HepG2 (cell line): ENCODE results near the gene NUDT7. TPM values are rescaled to one million over a fixed set of nuclear protein-coding genes. Genes with fewer than 3 reads are reported as not detected.

ENCODE experiments used
- ATAC-seq: fragments of 200-7000 bp; cut with Tn5 transposase; 3 replicates; pipeline ENCODE4 v1.9.1; 2020; ENCODE audit warnings: mild to moderate bottlenecking, moderate library complexity
- BruUV-seq: library from RNA; stranded (reverse); fragments of 400-500 nt; replicated peaks from 2 replicates; lab custom pipeline; 2021; lab: Mats Ljungman, UMichigan
- CTCF ChIA-PET: fragments of 300-600 bp; formaldehyde crosslinking; extraction: SDS; loops from one replicate; lab custom pipeline; 2021; ENCODE audit warnings: low total read pairs, inconsistent platforms, low intra/inter-chr PET ratio; lab: Yijun Ruan, JAX
- POLR2A ChIA-PET: fragments of 350-600 bp; sonication (Branson Sonifier 250); formaldehyde crosslinking; loops from one replicate; lab custom pipeline; 2020; ENCODE audit warnings: antibody characterized with exemption, inconsistent platforms; lab: Yijun Ruan, JAX
- DNase-seq: peaks from one replicate; pipeline ENCODE4 v3.0.0-alpha.2; 2015; ENCODE audit warnings: low spot score
- FAIRE-seq: peaks from 3 replicates; lab custom pipeline; 2011; peaks lifted over from hg19 to GRCh38; lab: Jason Lieb, UNC
- H2AFZ ChIP-seq: one replicate; pipeline ENCODE4 v1.6.1; 2011; ENCODE audit warnings: low read length, inconsistent platforms
- H3K27ac ChIP-seq: fragments of 300-600 bp; 3 replicates; pipeline ENCODE4 v1.8.0; 2011; ENCODE audit warnings: mixed run types, mild to moderate bottlenecking, mixed read lengths, low read length, inconsistent platforms; ENCODE audit not compliant: insufficient read depth; ENCODE audit errors: extremely low read length
- H3K27me3 ChIP-seq, 2 experiments: fragments of 200-600 bp in 1 of 2; 2 replicates in 1 of 2; 3 replicates in 1 of 2; pipeline versions ENCODE4 v1.6.0 to v1.8.0; 2011; ENCODE audit warnings: low read length in 2 of 2, mild to moderate bottlenecking in 2 of 2, moderate library complexity in 2 of 2, inconsistent platforms in 1 of 2; ENCODE audit not compliant: insufficient read depth in 2 of 2, control insufficient read depth in 1 of 2
- H3K36me3 ChIP-seq, 2 experiments: fragments of 200-600 bp in 1 of 2; replicated peaks in 1 of 2; 2 replicates in 1 of 2; 3 replicates in 1 of 2; pipeline versions ENCODE4 v1.5.1 to v1.8.0; 2011; ENCODE audit warnings: low read length in 2 of 2, inconsistent platforms in 1 of 2; ENCODE audit not compliant: insufficient read depth in 2 of 2, control insufficient read depth in 1 of 2
- H3K4me1 ChIP-seq: 2 replicates; pipeline ENCODE4 v1.5.1; 2012; ENCODE audit warnings: low read length, inconsistent platforms; ENCODE audit not compliant: insufficient read depth
- H3K4me2 ChIP-seq: 2 replicates; pipeline ENCODE4 v1.6.0; 2011; ENCODE audit warnings: low read depth, low read length, inconsistent platforms
- H3K4me3 ChIP-seq, 3 experiments: fragments of 200-600 bp in 1 of 3; sonication (generic), shearing (Covaris generic) in 1 of 3; replicated peaks in 1 of 3; 2 replicates each; pipeline ENCODE4 v1.5.1; 2011 to 2016; ENCODE audit warnings: low read length in 3 of 3, inconsistent platforms in 2 of 3, low read depth in 2 of 3, mild to moderate bottlenecking in 2 of 3, control low read depth in 1 of 3, mixed read lengths in 1 of 3; ENCODE audit not compliant: insufficient read depth in 1 of 3
- H3K79me2 ChIP-seq: one replicate; pipeline ENCODE4 v1.6.1; 2011; ENCODE audit warnings: low read length, inconsistent platforms; ENCODE audit not compliant: insufficient read depth
- H3K9ac ChIP-seq: 2 replicates; pipeline ENCODE4 v1.6.0; 2011; ENCODE audit warnings: mild to moderate bottlenecking, low read depth, low read length, inconsistent platforms; ENCODE audit not compliant: insufficient read depth
- H3K9me3 ChIP-seq: 2 replicates; pipeline ENCODE4 v1.5.1; 2012; ENCODE audit warnings: mild to moderate bottlenecking, low read length
- H4K20me1 ChIP-seq: 2 replicates; pipeline ENCODE4 v1.6.0; 2011; ENCODE audit warnings: inconsistent platforms, mild to moderate bottlenecking, low read length, moderate library complexity; ENCODE audit not compliant: insufficient read depth
- AFF4 ChIP-seq: sonication (generic); formaldehyde crosslinking; IDR thresholded peaks from 2 replicates; pipeline ENCODE4 v1.4.0; 2020; ENCODE audit warnings: missing genetic modification reagents
- ARID2 ChIP-seq: sonication (generic); formaldehyde crosslinking; IDR thresholded peaks from 2 replicates; pipeline ENCODE4 v1.8.1; 2022; ENCODE audit warnings: mild to moderate bottlenecking, missing genetic modification reagents, borderline replicate concordance
- BHLHE40 ChIP-seq: IDR thresholded peaks from 2 replicates; pipeline ENCODE4 v1.6.1; 2011; ENCODE audit warnings: low read length, improper control_type of control experiment
- ELF4 ChIP-seq: sonication (generic); formaldehyde crosslinking; IDR thresholded peaks from 2 replicates; pipeline ENCODE4 v1.5.0; 2020; ENCODE audit warnings: missing genetic modification reagents, mild to moderate bottlenecking, moderate library complexity, borderline replicate concordance
- GLI4 ChIP-seq: sonication (generic); formaldehyde crosslinking; IDR thresholded peaks from 2 replicates; pipeline ENCODE4 v1.5.1; 2020; ENCODE audit warnings: missing genetic modification reagents, mild to moderate bottlenecking, moderate library complexity, borderline replicate concordance
- NCOR1 ChIP-seq: fragments of 200-600 bp; sonication (generic); IDR thresholded peaks from 2 replicates; pipeline ENCODE4 v1.7.0; 2017; ENCODE audit warnings: antibody characterized with exemption, low read length, borderline replicate concordance
- NFYB ChIP-seq: sonication (generic); formaldehyde crosslinking; IDR thresholded peaks from 2 replicates; pipeline ENCODE4 v1.4.0; 2020; ENCODE audit warnings: missing genetic modification reagents
- PPARG ChIP-seq: conservative IDR thresholded peaks from 2 replicates; pipeline ENCODE4 v1.6.1; 2016; ENCODE audit warnings: missing biosample characterization, missing genetic modification reagents
- SOX13 ChIP-seq, 3 experiments: fragments of 450-650 bp in 1 of 3; sonication (generic) in 1 of 3; formaldehyde crosslinking in 1 of 3; IDR thresholded peaks in 2 of 3; conservative IDR thresholded peaks in 1 of 3; 2 replicates each; pipeline versions ENCODE4 v1.5.0 to v1.6.1; 2016 to 2020; ENCODE audit warnings: antibody characterized with exemption in 1 of 3, mild to moderate bottlenecking in 1 of 3, missing compliant biosample characterization in 1 of 3, missing genetic modification reagents in 1 of 3, moderate library complexity in 1 of 3
- SOX5 ChIP-seq: IDR thresholded peaks from 2 replicates; pipeline ENCODE4 v1.6.1; 2016; ENCODE audit warnings: borderline replicate concordance
- ZFP91 ChIP-seq: sonication (generic); formaldehyde crosslinking; IDR thresholded peaks from 2 replicates; pipeline ENCODE4 v1.9.0; 2022; ENCODE audit warnings: missing genetic modification reagents, mild to moderate bottlenecking, borderline replicate concordance
- ZMYM2 ChIP-seq: sonication (generic); formaldehyde crosslinking; IDR thresholded peaks from 2 replicates; pipeline ENCODE4 v1.8.0; 2022; ENCODE audit warnings: mild to moderate bottlenecking, missing genetic modification reagents
- ZNF205 ChIP-seq: IDR thresholded peaks from 2 replicates; pipeline ENCODE4 v1.6.1; 2018; ENCODE audit warnings: missing biosample characterization, missing genetic modification reagents
- ZNF207 ChIP-seq: fragments of 450-650 bp; IDR thresholded peaks from 2 replicates; pipeline ENCODE4 v1.6.1; 2016; ENCODE audit warnings: antibody characterized with exemption, borderline replicate concordance
- ZNF24 ChIP-seq: fragments of 450-650 bp; IDR thresholded peaks from 2 replicates; pipeline ENCODE4 v1.6.1; 2017; ENCODE audit warnings: antibody characterized with exemption, mild to moderate bottlenecking
- ZNF282 ChIP-seq: fragments of 450-650 bp; IDR thresholded peaks from 2 replicates; pipeline ENCODE4 v1.6.1; 2018; ENCODE audit not compliant: partially characterized antibody
- ZNF34 ChIP-seq: sonication (generic); formaldehyde crosslinking; IDR thresholded peaks from 2 replicates; pipeline ENCODE4 v1.4.0; 2020; ENCODE audit warnings: mild to moderate bottlenecking, missing genetic modification reagents, borderline replicate concordance
- ZNF343 ChIP-seq: sonication (generic); formaldehyde crosslinking; IDR thresholded peaks from 2 replicates; pipeline ENCODE4 v1.4.0; 2020; ENCODE audit warnings: mild to moderate bottlenecking, missing genetic modification reagents
- ZNF496 ChIP-seq: sonication (generic); formaldehyde crosslinking; IDR thresholded peaks from 2 replicates; pipeline ENCODE4 v1.8.1; 2023; ENCODE audit warnings: mild to moderate bottlenecking, moderate library complexity, missing genetic modification reagents; ENCODE audit not compliant: insufficient replicate concordance
- ZNF724P ChIP-seq: sonication (generic); formaldehyde crosslinking; IDR thresholded peaks from 2 replicates; pipeline ENCODE4 v1.8.0; 2022; ENCODE audit warnings: missing genetic modification reagents, borderline replicate concordance
- WGBS: methylation state at CpG from one replicate; pipeline ENCODE4 v1.1.6; 2017; ENCODE audit warnings: low lambda C conversion rate; 5-methylcytosine and 5-hydroxymethylcytosine counted together
- in situ Hi-C: cut with HindIII; loops from 2 replicates; pipeline ENCODE4 v1.10.0; 2017; ENCODE audit warnings: low pct_unique_long_range_greater_than_20kb; ENCODE audit not compliant: extremely low pct_ligation_motif_present
- intact Hi-C: fragments of 100-400 bp; cut with micrococcal nuclease; formaldehyde crosslinking; loops from one replicate; pipeline ENCODE4 v1.10.0; 2022; ENCODE audit not compliant: unreplicated experiment
- polyA plus RNA-seq, 8 experiments: library from polyadenylated mRNA; depleted of rRNA in 3 of 8; stranded (reverse) in 7 of 8; unstranded in 1 of 8; fragments of >200 nt; fragmentation: Illumina TruSeq in 4 of 8; extraction: Trizol in 4 of 8; gene quantifications; 2 replicates each; pipeline versions ENCODE4 v1.2.1 to v1.2.3, GENCODE V29; 2011 to 2016; ENCODE audit warnings: low read depth in 4 of 8, missing spikeins in 1 of 8, mixed read lengths in 1 of 8; ENCODE audit not compliant: insufficient read depth in 1 of 8
- total RNA-seq, 5 experiments: library from RNA; depleted of rRNA; stranded (reverse); fragments of >200 nt; fragmentation: Illumina TruSeq; extraction: Trizol; gene quantifications; 2 replicates each; pipeline ENCODE4 v1.2.3, GENCODE V29; 2016; ENCODE audit warnings: low read depth in 1 of 5

NUDT7 gene
- total and polyA plus RNA-seq, 2 of the 13 experiments (the other 11 are each of a cell fraction or from before 2014, with no cell fraction given): 14.3 to 23.9 TPM

- TF ChIP-seq ZNF34 (CRISPR knock-in tag): no peak
- 0 out of 2 replicates have a peak, but pooled peaks have one; percentile 13 for TF ChIP-seq BHLHE40
- TF ChIP-seq ZFP91: no peak
- no peak for TF ChIP-seq GLI4 (CRISPR knock-in tag)
- TF ChIP-seq ZNF343 (CRISPR knock-in tag): no peak
- no peak for TF ChIP-seq ZNF496 (CRISPR knock-in tag)
- no peak for TF ChIP-seq ZNF724P
- TF ChIP-seq, all 625 proteins: peak for 109
Observed at GRCh38 chr16:77749415-77749814, 27.1 kb downstream of the NUDT7 start (continued).

- Histone ChIP-seq H3K27ac (no peak overlapping the region), H3K9me3 (no peaks in the 10 kb centered on the region), H2AFZ (no peak overlapping the region), H3K4me1 (peaks cover 61% of the 10 kb centered on the region), H3K27me3 (no peaks in the 10 kb centered on the region), H3K36me3 (no peaks in the 10 kb centered on the region), H3K4me3 (no peak overlapping the region), H3K4me2 (no peak overlapping the region), H4K20me1 (no peaks in the 10 kb centered on the region), H3K79me2 (no peaks in the 10 kb centered on the region), H3K9ac (no peak overlapping the region)
- no peak for FAIRE-seq
- WGBS: 50% methylated on average over 5 of the region's 5 CpGs
- TF ChIP-seq NCOR1 (0 out of 2 replicates have a peak, but pooled peaks have one; percentile 20), ZNF282 (no peak), SOX13 (IDR thresholded peaks at IDR 0.05) (no peak), SOX13 (CRISPR knock-in tag; conservative IDR thresholded peaks at IDR 0.05 in 1 of 2, IDR thresholded peaks at IDR 0.05 in 1 of 2) (peak in 1 of 2 experiments; percentile 68; a peak in 2 of 4 replicates), AFF4 (CRISPR knock-in tag) (no peak), ELF4 (CRISPR knock-in tag) (no peak), SOX5 (CRISPR knock-in tag) (peak; percentile 57; the same call in 1 of the 2 replicates), ZNF24 (no peak), NFYB (CRISPR knock-in tag) (no peak), ZNF205 (CRISPR knock-in tag) (no peak), ARID2 (CRISPR knock-in tag) (no peak), ZNF207 (no peak), ZMYM2 (no peak), PPARG (CRISPR knock-in tag) (no peak)
- DNase-seq: peak; percentile 35
- peak; percentile 71 for ATAC-seq
- CTCF ChIA-PET: no interaction called here
- BruUV-seq: no TSS peak
- in situ Hi-C loops (no loop called here), intact Hi-C loops (no loop called here)
- POLR2A ChIA-PET: no interaction called here
Observed at GRCh38 chr16:77758046-77758445, 35.7 kb downstream of the NUDT7 start.
